Brain microvascular endothelial cell (primary cell): Measurements from ENCODE around the gene STX1A.
"Not testable (repeated sequence)": the region's sequence is repeated elsewhere in the genome, so short reads cannot be mapped to it uniquely, and the experiment has no call there.

Experiments
- DNase-seq: peaks from one replicate; pipeline ENCODE4 v3.0.0-alpha.2; 2020
- H3K27ac ChIP-seq: fragments of 250-450 bp; sonication (Bioruptor Pico); 2 replicates; pipeline ENCODE4 v1.5.1; 2020; ENCODE audit warnings: mild to moderate bottlenecking, moderate library complexity
- H3K27me3 ChIP-seq: fragments of 250-450 bp; sonication (Bioruptor Pico); replicated peaks from 2 replicates; pipeline ENCODE4 v1.5.1; 2020; ENCODE audit warnings: mild to moderate bottlenecking
- H3K36me3 ChIP-seq: fragments of 250-450 bp; sonication (Bioruptor Pico); replicated peaks from 2 replicates; pipeline ENCODE4 v1.5.1; 2020; ENCODE audit warnings: mild to moderate bottlenecking
- H3K4me3 ChIP-seq: 2 replicates; pipeline ENCODE4 v1.5.1; 2011; ENCODE audit warnings: low read depth, mild to moderate bottlenecking, control low read depth, low read length, moderate library complexity
- CTCF ChIP-seq: IDR thresholded peaks from 2 replicates; pipeline ENCODE4 v1.5.1; 2011; ENCODE audit warnings: low read depth, mild to moderate bottlenecking, moderate library complexity, low read length, control low read depth, inconsistent platforms; ENCODE audit errors: missing control alignments
- in situ Hi-C: cut with HindIII; loops from 2 replicates; pipeline ENCODE4 v1.10.0; 2017; ENCODE audit warnings: low sequenced_read_pairs, low pct_ligation_motif_present

STX1A gene

DNA sequence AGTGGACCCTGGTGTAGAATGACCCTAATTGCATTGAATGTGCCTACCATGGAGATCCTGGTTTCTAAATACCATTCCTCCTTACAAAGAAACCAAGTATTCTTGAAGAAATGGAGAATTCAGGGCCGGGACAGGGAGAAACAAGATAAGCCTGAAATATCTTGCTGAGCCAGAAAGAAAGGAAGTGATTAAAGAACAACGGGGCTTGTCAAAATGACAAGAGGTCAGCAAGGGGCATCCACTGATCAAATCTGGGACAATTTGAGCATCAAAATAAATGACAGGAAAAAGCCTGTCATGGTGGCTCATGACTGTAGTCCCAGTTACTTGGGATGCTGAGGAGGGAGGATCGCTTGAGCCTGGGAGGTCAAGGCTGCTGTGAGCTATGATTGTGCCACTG lies 11.0 kb upstream of the STX1A start:
- no peak overlapping the region for H3K27ac ChIP-seq
- H3K4me3 ChIP-seq: no peak overlapping the region
- no peak for TF ChIP-seq CTCF
- no peak for DNase-seq
- no peaks in the 10 kb centered on the region for H3K36me3 ChIP-seq
- H3K27me3 ChIP-seq: no peaks in the 10 kb centered on the region
- in situ Hi-C loops: no loop called here

DNA sequence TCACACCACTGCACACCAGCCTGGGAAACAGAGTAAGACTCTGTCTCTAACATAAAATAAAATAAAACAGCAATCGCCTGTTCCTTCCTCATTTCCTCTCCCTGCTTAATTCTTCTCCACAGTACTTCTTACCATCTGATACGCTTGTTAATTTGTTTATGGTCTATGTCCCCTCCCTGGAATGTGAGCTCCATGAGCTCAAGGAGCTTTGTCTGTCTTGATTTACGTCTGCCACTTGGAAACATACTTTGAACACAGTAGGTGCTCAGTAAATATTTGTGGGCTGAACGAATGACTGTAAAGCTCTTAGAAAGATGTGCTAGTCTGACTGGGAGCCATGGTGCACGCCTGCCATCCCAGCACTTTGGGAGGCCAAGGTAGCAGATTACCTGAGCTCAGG lies 9.1 kb upstream of the STX1A start:
- no peak for DNase-seq
- no peak overlapping the region for H3K27ac ChIP-seq
- H3K4me3 ChIP-seq: no peak overlapping the region
- no peak for TF ChIP-seq CTCF
- in situ Hi-C loops: no loop called here
- H3K27me3 ChIP-seq: no peaks in the 10 kb centered on the region
- no peaks in the 10 kb centered on the region for H3K36me3 ChIP-seq

DNA sequence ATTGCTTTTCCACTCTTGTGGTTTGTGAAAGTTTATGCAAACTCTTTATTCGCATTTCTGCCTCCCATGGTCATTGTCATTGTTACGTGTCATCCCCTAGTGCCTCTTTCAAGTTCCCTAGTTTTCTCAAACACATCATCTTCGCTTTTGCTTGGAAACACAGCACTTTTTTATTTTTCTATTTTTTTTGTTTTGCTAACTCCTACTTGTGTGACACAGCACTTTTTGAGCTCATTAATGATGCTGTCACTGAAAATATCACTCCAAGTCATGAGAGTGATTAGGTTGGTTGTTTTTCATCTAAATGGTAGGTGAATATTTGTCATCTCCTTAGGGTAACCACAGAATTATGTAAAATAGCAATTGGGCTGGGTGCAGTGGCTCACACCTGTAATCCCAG lies 8.5 kb upstream of the STX1A start:
- no peak for TF ChIP-seq CTCF
- in situ Hi-C loops: no loop called here
- H3K4me3 ChIP-seq: no peak overlapping the region
- DNase-seq: no peak
- H3K27ac ChIP-seq: no peak overlapping the region
- no peaks in the 10 kb centered on the region for H3K27me3 ChIP-seq
- H3K36me3 ChIP-seq: no peaks in the 10 kb centered on the region

DNA sequence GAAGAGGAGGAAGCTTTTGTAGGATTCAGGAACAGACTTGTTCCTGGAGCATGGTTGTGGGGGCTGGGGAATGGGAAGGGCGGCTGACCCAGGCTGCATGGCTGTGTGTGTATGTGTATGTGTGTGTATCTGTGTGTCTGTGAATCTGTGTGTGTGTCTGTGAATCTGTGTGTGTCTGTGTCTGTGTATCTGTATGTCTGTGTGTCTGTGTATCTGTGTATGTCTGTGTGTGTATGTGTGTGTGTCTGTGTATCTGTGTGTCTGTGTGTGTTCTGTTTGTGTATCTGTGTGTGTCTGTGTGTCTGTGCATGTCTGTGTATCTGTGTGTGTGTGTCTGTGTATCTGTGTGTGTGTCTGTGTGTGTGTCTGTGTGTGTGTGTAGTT lies 6.6 kb upstream of the STX1A start:
- no peak for TF ChIP-seq CTCF
- Histone ChIP-seq H3K27me3 (no peaks in the 10 kb centered on the region), H3K27ac (no peak overlapping the region), H3K4me3 (no peak overlapping the region), H3K36me3 (no peaks in the 10 kb centered on the region)
- in situ Hi-C loops: no loop called here
- no peak for DNase-seq

DNA sequence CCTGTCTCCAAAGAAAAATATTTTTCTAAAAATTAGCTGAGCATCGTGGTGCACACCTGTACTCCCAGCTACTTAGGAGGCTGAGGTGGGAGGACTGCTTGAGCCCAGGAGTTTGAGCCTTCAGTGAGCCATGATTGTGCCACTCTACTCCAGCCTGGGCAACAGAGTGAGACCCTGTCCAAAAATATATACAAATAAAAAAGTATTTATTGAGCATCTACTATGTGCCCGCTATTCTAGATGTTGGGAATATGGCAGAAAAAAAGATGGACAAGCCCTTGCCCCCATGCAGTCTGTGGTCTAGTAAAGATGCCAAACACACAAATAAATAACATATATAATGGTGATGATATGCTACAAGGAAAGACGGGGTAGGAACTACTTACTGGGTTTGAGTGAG lies 4.3 kb upstream of the STX1A start:
- in situ Hi-C loops: no loop called here
- no peak overlapping the region for H3K4me3 ChIP-seq
- TF ChIP-seq CTCF: no peak
- DNase-seq: no peak
- H3K36me3 ChIP-seq: no peaks in the 10 kb centered on the region
- H3K27ac ChIP-seq: no peak overlapping the region
- H3K27me3 ChIP-seq: no peaks in the 10 kb centered on the region

DNA sequence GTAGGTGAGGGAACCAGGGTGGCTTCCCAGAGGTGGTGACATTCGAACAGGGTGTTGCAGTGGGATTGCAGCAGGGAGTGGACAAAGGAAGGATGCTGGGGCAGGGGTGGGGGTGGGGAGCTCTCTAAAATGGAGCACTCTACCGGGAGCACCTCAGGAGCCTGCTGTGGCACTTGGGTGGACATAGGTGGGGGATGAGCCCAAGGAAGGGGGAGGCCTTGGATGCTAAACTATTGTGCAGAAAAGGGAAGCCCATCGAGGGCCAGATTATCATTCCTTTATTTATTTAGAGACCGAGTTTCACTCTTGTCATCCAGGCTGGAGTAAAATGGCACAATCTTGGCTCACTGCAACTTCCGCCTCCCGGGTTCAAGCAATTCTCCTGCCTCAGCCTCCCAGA lies 3.3 kb upstream of the STX1A start:
- Histone ChIP-seq H3K27ac (no peak overlapping the region), H3K36me3 (peaks cover 3% of the 10 kb centered on the region), H3K27me3 (no peaks in the 10 kb centered on the region), H3K4me3 (no peak overlapping the region)
- DNase-seq: no peak
- in situ Hi-C loops: no loop called here
- TF ChIP-seq CTCF: no peak

DNA sequence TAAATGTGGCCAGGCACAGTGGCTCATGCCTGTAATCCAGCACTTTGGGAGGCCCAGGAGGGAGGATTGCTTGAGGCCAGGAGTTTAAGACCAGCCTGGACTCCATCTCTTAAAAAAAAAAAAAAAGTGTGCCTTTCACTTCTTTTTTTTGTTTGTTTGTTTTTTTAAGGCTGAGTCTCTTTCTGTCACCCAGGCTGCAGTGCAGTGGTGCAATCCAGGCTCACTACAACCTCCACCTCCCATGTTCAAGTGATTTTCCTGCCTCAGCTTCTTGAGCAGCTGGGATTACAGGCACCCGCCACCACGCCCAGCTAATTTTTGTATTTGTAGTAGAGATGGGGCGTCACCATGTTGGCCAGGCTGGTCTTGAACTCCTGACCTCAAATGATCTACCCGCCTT lies 2.7 kb upstream of the STX1A start:
- in situ Hi-C loops, H3K36me3 ChIP-seq, H3K4me3 ChIP-seq, H3K27ac ChIP-seq, H3K27me3 ChIP-seq, DNase-seq: not testable (repeated sequence)
